HL-60 (cell line): Measurements from ENCODE around the gene AKAP13.
"Not testable (repeated sequence)": the region's sequence is repeated elsewhere in the genome, so short reads cannot be mapped to it uniquely, and the experiment has no call there.

ENCODE experiments used
- GABPA ChIP-seq: IDR thresholded peaks from 2 replicates; pipeline ENCODE4 v1.6.1; 2012; ENCODE audit warnings: low read depth
- POLR2AphosphoS5 ChIP-seq: IDR thresholded peaks from 2 replicates; pipeline ENCODE4 v1.6.1; 2012; ENCODE audit warnings: low read depth
- SPI1 ChIP-seq: IDR thresholded peaks from 2 replicates; pipeline ENCODE4 v1.6.1; 2012; ENCODE audit warnings: low read depth, mild to moderate bottlenecking, borderline replicate concordance
- TF ChIP-seq, protein P1 (sequence below): IDR thresholded peaks from 2 replicates; pipeline ENCODE4 v1.6.1; 2012; ENCODE audit warnings: low read depth; ENCODE audit not compliant: insufficient replicate concordance
- TF ChIP-seq, protein P2 (sequence below): IDR thresholded peaks from one replicate; pipeline ENCODE4 v1.5.1; 2011; ENCODE audit warnings: low read length, control low read depth, inconsistent platforms; ENCODE audit not compliant: insufficient read depth

DNA sequence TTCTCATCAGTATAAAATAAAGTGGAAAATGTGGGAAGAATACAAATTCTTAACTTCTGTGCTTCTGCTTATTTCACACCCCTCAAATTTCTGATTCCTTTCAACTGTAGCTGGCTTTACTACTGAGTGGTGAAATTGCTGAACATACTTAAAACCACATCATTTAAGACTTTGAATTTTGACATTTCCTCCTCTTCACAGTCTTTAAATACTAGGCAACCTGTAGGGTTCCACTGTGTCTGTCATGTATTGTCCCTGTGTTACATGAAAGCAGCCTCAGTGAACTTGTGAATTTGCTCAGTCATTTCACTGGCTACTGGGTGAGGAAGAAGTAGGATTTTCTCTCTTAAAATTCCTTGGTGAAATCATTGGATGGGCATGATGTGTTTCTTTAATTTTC is 101.1 kb downstream of the AKAP13 start:
- TF ChIP-seq POLR2AphosphoS5, SPI1, GABPA: not testable (repeated sequence)
- TF ChIP-seq, protein P1, sequence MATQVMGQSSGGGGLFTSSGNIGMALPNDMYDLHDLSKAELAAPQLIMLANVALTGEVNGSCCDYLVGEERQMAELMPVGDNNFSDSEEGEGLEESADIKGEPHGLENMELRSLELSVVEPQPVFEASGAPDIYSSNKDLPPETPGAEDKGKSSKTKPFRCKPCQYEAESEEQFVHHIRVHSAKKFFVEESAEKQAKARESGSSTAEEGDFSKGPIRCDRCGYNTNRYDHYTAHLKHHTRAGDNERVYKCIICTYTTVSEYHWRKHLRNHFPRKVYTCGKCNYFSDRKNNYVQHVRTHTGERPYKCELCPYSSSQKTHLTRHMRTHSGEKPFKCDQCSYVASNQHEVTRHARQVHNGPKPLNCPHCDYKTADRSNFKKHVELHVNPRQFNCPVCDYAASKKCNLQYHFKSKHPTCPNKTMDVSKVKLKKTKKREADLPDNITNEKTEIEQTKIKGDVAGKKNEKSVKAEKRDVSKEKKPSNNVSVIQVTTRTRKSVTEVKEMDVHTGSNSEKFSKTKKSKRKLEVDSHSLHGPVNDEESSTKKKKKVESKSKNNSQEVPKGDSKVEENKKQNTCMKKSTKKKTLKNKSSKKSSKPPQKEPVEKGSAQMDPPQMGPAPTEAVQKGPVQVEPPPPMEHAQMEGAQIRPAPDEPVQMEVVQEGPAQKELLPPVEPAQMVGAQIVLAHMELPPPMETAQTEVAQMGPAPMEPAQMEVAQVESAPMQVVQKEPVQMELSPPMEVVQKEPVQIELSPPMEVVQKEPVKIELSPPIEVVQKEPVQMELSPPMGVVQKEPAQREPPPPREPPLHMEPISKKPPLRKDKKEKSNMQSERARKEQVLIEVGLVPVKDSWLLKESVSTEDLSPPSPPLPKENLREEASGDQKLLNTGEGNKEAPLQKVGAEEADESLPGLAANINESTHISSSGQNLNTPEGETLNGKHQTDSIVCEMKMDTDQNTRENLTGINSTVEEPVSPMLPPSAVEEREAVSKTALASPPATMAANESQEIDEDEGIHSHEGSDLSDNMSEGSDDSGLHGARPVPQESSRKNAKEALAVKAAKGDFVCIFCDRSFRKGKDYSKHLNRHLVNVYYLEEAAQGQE: not testable (repeated sequence)
- TF ChIP-seq, protein P2, sequence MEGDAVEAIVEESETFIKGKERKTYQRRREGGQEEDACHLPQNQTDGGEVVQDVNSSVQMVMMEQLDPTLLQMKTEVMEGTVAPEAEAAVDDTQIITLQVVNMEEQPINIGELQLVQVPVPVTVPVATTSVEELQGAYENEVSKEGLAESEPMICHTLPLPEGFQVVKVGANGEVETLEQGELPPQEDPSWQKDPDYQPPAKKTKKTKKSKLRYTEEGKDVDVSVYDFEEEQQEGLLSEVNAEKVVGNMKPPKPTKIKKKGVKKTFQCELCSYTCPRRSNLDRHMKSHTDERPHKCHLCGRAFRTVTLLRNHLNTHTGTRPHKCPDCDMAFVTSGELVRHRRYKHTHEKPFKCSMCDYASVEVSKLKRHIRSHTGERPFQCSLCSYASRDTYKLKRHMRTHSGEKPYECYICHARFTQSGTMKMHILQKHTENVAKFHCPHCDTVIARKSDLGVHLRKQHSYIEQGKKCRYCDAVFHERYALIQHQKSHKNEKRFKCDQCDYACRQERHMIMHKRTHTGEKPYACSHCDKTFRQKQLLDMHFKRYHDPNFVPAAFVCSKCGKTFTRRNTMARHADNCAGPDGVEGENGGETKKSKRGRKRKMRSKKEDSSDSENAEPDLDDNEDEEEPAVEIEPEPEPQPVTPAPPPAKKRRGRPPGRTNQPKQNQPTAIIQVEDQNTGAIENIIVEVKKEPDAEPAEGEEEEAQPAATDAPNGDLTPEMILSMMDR: not testable (repeated sequence)
